Peyer's patch (tissue), 4 donors: ENCODE results near the gene B3GAT1.

Experiments
- CTCF ChIP-seq, 6 experiments: fragments of 450-650 bp in 4 of 6; fragments of 200-600 bp in 2 of 6; sonication (generic) in 1 of 6; IDR thresholded peaks; one replicate each; pipeline ENCODE4 v1.5.1; 2017 to 2019; ENCODE audit warnings: antibody characterized with exemption in 6 of 6, mild to moderate bottlenecking in 3 of 6, moderate library complexity in 1 of 6
- POLR2A ChIP-seq, 2 donors: fragments of 450-650 bp; IDR thresholded peaks; one replicate each; pipeline ENCODE4 v1.5.1; 2017; ENCODE audit warnings: antibody characterized with exemption in 2 of 2, mild to moderate bottlenecking in 2 of 2, moderate library complexity in 2 of 2

DNA sequence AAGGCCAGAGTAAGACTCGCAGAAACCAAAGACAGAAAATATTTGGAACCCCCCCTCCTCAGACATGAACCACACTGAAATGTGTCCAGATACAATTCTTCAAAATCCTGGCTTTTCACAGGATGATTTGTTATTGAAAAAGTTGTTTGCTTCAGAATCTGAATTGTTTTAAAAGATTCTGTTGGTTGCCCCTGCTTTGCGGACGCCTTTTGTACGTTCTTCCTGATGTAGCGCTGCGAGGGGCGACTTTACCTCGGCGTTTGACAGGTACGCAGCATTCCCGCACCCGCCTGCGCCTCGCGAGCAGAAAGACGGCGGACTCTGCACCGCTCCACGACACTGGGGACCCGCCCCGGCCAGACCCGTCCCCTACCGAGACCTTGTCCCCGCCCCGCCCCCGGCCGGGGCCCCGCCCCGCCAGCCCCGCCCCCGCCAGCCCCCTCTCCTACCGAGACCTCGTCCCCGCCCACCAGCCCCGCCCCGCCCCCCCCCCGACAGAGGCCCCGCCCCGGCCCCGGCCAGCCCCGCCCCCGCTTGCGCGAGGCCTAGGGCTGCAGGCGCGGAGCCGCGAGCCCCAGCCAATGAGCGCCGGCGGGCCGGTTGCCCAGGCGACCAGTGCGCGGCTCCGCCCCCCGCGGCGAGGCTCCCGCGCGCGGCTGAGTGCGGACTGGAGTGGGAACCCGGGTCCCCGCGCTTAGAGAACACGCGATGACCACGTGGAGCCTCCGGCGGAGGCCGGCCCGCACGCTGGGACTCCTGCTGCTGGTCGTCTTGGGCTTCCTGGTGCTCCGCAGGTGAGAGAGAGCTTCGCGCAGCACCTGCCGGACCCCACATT lies 80.5 kb downstream of the B3GAT1 start, which contains the start of gene GLB1L2:
- no peak for TF ChIP-seq CTCF (IDR thresholded peaks at IDR 0.05)
- TF ChIP-seq POLR2A (IDR thresholded peaks at IDR 0.05), result peak in 1 of 2 donors; percentile 47
